GM12878 (cell line): ENCODE results near the gene EPM2AIP1. TPM values are rescaled to one million over a fixed set of nuclear protein-coding genes. Genes with fewer than 3 reads are reported as not detected.

Experiments
- ATAC-seq: fragments of 200-7000 bp; cut with Tn5 transposase; 3 replicates; pipeline ENCODE4 v1.9.1; 2020; ENCODE audit warnings: mild to moderate bottlenecking, moderate library complexity
- BruUV-seq: library from RNA; stranded (reverse); fragments of 400-500 nt; replicated peaks from 2 replicates; lab custom pipeline; 2021; lab: Mats Ljungman, UMichigan
- CTCF ChIA-PET: fragments of 300-600 bp; sonication (Branson Sonifier 250); formaldehyde crosslinking; extraction: SDS; loops from one replicate; lab custom pipeline; 2021; ENCODE audit warnings: inconsistent platforms; lab: Yijun Ruan, JAX
- POLR2A ChIA-PET: fragments of 350-600 bp; formaldehyde crosslinking; extraction: SDS; loops from one replicate; lab custom pipeline; 2021; ENCODE audit warnings: inconsistent platforms; lab: Charles Lee
- RAD21 ChIA-PET: fragments of 300-600 bp; sonication (Branson Sonifier 250); formaldehyde crosslinking; loops from one replicate; lab custom pipeline; 2023; ENCODE audit warnings: antibody characterized with exemption; ENCODE audit not compliant: unreplicated experiment; lab: Charles Lee
- SMC1A ChIA-PET: fragments of 300-600 bp; sonication (Branson Sonifier 250); formaldehyde crosslinking; loops from one replicate; lab custom pipeline; 2023; ENCODE audit not compliant: unreplicated experiment, uncharacterized antibody; lab: Charles Lee
- DNase-seq: peaks from one replicate; pipeline ENCODE4 v3.0.0-alpha.2; 2011; ENCODE audit warnings: low read depth, low spot score
- FAIRE-seq: peaks from 3 replicates; lab custom pipeline; 2011; peaks lifted over from hg19 to GRCh38; lab: Jason Lieb, UNC
- H2AFZ ChIP-seq: 2 replicates; pipeline ENCODE4 v1.6.0; 2011; ENCODE audit warnings: low read depth, low read length, control low read depth; ENCODE audit not compliant: control insufficient read depth
- H3K27ac ChIP-seq: 2 replicates; pipeline ENCODE4 v1.5.1; 2011; ENCODE audit warnings: control low read depth; ENCODE audit not compliant: control insufficient read depth, insufficient read depth
- H3K27me3 ChIP-seq, 2 experiments: replicated peaks in 1 of 2; 2 replicates each; pipeline versions ENCODE4 v1.6.0 to v1.6.1; 2011; ENCODE audit warnings: low read length in 1 of 2; ENCODE audit not compliant: control insufficient read depth in 2 of 2, insufficient read depth in 2 of 2
- H3K36me3 ChIP-seq, 2 experiments: 2 replicates each; pipeline ENCODE4 v1.5.1; 2011; ENCODE audit warnings: low read length in 1 of 2; ENCODE audit not compliant: control insufficient read depth in 2 of 2, insufficient read depth in 2 of 2
- H3K4me1 ChIP-seq: 2 replicates; pipeline ENCODE4 v1.6.1; 2011; ENCODE audit warnings: mild to moderate bottlenecking, low read length, moderate library complexity, mixed read lengths; ENCODE audit not compliant: control insufficient read depth, insufficient read depth
- H3K4me2 ChIP-seq: 2 replicates; pipeline ENCODE4 v1.6.0; 2011; ENCODE audit warnings: control low read depth; ENCODE audit not compliant: control insufficient read depth, insufficient read depth
- H3K4me3 ChIP-seq: fragments of 200-600 bp; sonication (generic); 2 replicates; pipeline ENCODE4 v1.5.1; 2016
- H3K79me2 ChIP-seq: 2 replicates; pipeline ENCODE4 v1.6.0; 2011; ENCODE audit warnings: low read length; ENCODE audit not compliant: control insufficient read depth, insufficient read depth
- H3K9ac ChIP-seq: 2 replicates; pipeline ENCODE4 v1.8.0; 2011; ENCODE audit warnings: low read length, control low read depth, mixed read lengths; ENCODE audit not compliant: control insufficient read depth, insufficient read depth
- H3K9me3 ChIP-seq: replicated peaks from 3 replicates; pipeline ENCODE4 v1.5.1; 2011; ENCODE audit warnings: mild to moderate bottlenecking, low read length; ENCODE audit not compliant: control insufficient read depth, insufficient read depth
- H4K20me1 ChIP-seq: 2 replicates; pipeline ENCODE4 v1.6.0; 2011; ENCODE audit not compliant: control insufficient read depth, insufficient read depth
- ATF2 ChIP-seq: IDR thresholded peaks from 2 replicates; pipeline ENCODE4 v1.6.1; 2012; ENCODE audit warnings: low read length, inconsistent platforms
- BHLHE40 ChIP-seq, 2 experiments: fragments of 450-650 bp in 1 of 2; IDR thresholded peaks; 2 replicates each; pipeline ENCODE4 v1.6.1; 2011 to 2017; ENCODE audit warnings: low read depth in 2 of 2, borderline replicate concordance in 1 of 2, improper control_type of control experiment in 1 of 2, low read length in 1 of 2, mild to moderate bottlenecking in 1 of 2
- CBX3 ChIP-seq: fragments of 200-600 bp; sonication (generic); IDR thresholded peaks from 2 replicates; pipeline ENCODE4 v1.6.1; 2016; ENCODE audit warnings: low read depth, borderline replicate concordance
- EGR1 ChIP-seq, 2 experiments: IDR thresholded peaks; 1 replicate in 1 of 2; 2 replicates in 1 of 2; pipeline ENCODE4 v1.6.1; 2011 to 2012; ENCODE audit warnings: low read depth in 2 of 2, low read length in 2 of 2, borderline replicate concordance in 1 of 2, mild to moderate bottlenecking in 1 of 2, moderate library complexity in 1 of 2
- IRF4 ChIP-seq: IDR thresholded peaks from 2 replicates; pipeline ENCODE4 v1.6.1; 2011; ENCODE audit warnings: low read depth, low read length
- MTA3 ChIP-seq: IDR thresholded peaks from 2 replicates; pipeline ENCODE4 v1.6.1; 2012; ENCODE audit warnings: low read length, inconsistent platforms, borderline replicate concordance
- NR2F1 ChIP-seq: fragments of 450-650 bp; conservative IDR thresholded peaks from 2 replicates; pipeline ENCODE4 v1.6.1; 2017; ENCODE audit warnings: mild to moderate bottlenecking
- RBBP5 ChIP-seq: fragments of 200-600 bp; sonication (generic); conservative IDR thresholded peaks from 2 replicates; pipeline ENCODE4 v1.6.1; 2016
- TCF12 ChIP-seq: IDR thresholded peaks from 2 replicates; pipeline ENCODE4 v1.6.1; 2011; ENCODE audit warnings: low read depth, mild to moderate bottlenecking, low read length
- YBX1 ChIP-seq: fragments of 450-650 bp; IDR thresholded peaks from 2 replicates; pipeline ENCODE4 v1.6.1; 2016; ENCODE audit warnings: antibody characterized with exemption
- WGBS: methylation state at CpG from one replicate; pipeline ENCODE4 v1.1.6; 2016; ENCODE audit warnings: low lambda C conversion rate; ENCODE audit not compliant: insufficient replicate concordance, insufficient coverage; ENCODE audit errors: missing lambda C conversion rate; 5-methylcytosine and 5-hydroxymethylcytosine counted together
- in situ Hi-C: fragments of 300-500 bp; cut with MboI; formaldehyde crosslinking; loops from 9 replicates; pipeline ENCODE4 v1.14.3; 2018; ENCODE audit warnings: mixed read lengths
- intact Hi-C: fragments of 100-400 bp; cut with micrococcal nuclease; formaldehyde crosslinking; loops from one replicate; pipeline ENCODE4 v1.14.2; 2022; ENCODE audit not compliant: unreplicated experiment
- polyA plus RNA-seq, 11 experiments: library from polyadenylated mRNA; depleted of rRNA in 4 of 11; unstranded in 6 of 11; stranded (reverse) in 5 of 11; fragments of >200 nt; fragmentation: Nextera tagmentation in 4 of 11; fragmentation: Illumina TruSeq in 1 of 11; extraction: Ambion mirVana in 4 of 11; extraction: Trizol in 1 of 11; gene quantifications; 1 replicate in 1 of 11; 2 replicates in 10 of 11; pipeline versions ENCODE4 v1.2.1 to v1.2.3, GENCODE V29; 2011 to 2016; ENCODE audit warnings: inconsistent platforms in 2 of 11, missing spikeins in 2 of 11, low read depth in 1 of 11
- total RNA-seq, 4 experiments: library from RNA; depleted of rRNA in 3 of 4; stranded (reverse); fragments of >200 nt in 3 of 4; fragmentation: Illumina TruSeq in 1 of 4; extraction: Trizol in 1 of 4; gene quantifications; 2 replicates each; pipeline versions ENCODE4 v1.2.1 to v1.2.3, GENCODE V29; 2013 to 2021
- TF ChIP-seq, protein P1 (sequence below): fragments of 450-650 bp; formaldehyde crosslinking; IDR thresholded peaks from 2 replicates; pipeline ENCODE4 v1.4.0; 2020; ENCODE audit warnings: mild to moderate bottlenecking, moderate library complexity
- TF ChIP-seq, protein P2 (sequence below): fragments of 450-650 bp; IDR thresholded peaks from 2 replicates; pipeline ENCODE4 v1.6.1; 2016; ENCODE audit warnings: mild to moderate bottlenecking, moderate library complexity, borderline replicate concordance
- TF ChIP-seq, protein P3 (sequence below): fragments of 450-650 bp; IDR thresholded peaks from 2 replicates; pipeline ENCODE4 v1.6.1; 2014; ENCODE audit warnings: mild to moderate bottlenecking

EPM2AIP1 gene
- total and polyA plus RNA-seq, 10 of the 15 experiments (the other 5 are each of a cell fraction or from before 2014, with no cell fraction given), result 5.5 to 31.9 (median 21.8) TPM

GRCh38 chr3:36972163-36972562 lies 20.8 kb downstream of the EPM2AIP1 start:
- H3K27me3 ChIP-seq, result no peaks in the 10 kb centered on the region
- H3K9ac ChIP-seq, result no peak overlapping the region
- no peak overlapping the region for H3K4me3 ChIP-seq
- no peaks in the 10 kb centered on the region for H4K20me1 ChIP-seq
- H3K9me3 ChIP-seq, result no peaks in the 10 kb centered on the region
- H3K36me3 ChIP-seq, result no peaks in the 10 kb centered on the region
- no peak overlapping the region for H3K4me2 ChIP-seq
- ChIA-PET RAD21 (no interaction called here), POLR2A (no interaction called here), SMC1A (interaction anchor here (1.1 to 5.1 kb wide), 3 partner anchors 14 to 18 kb away, joined by 3 to 34 read pairs (median 8); no protein-coding TSS in a partner anchor), CTCF (interaction anchor here (3.0 kb wide), 1 partner anchor 14 kb away, joined by 14 read pairs; no protein-coding TSS in a partner anchor)
- intact Hi-C loops, result no loop called here
- H3K79me2 ChIP-seq, result no peaks in the 10 kb centered on the region
- DNase-seq, result no peak
- peaks cover 9% of the 10 kb centered on the region for H3K4me1 ChIP-seq
- H2AFZ ChIP-seq, result no peak overlapping the region
- H3K27ac ChIP-seq, result no peak overlapping the region
- in situ Hi-C loops, result no loop called here
- no peak for ATAC-seq
- no TSS peak for BruUV-seq
- 97% methylated on average over 2 of the region's 2 CpGs for WGBS
- FAIRE-seq, result no peak
- TF ChIP-seq RBBP5 (no peak), TCF12 (no peak), EGR1 (IDR thresholded peaks at IDR 0.05; ENCODE audit: borderline replicate concordance in 1 of 2, low read depth in 2 of 2, low read length in 2 of 2) (no peak), ATF2 (no peak), IRF4 (no peak), NR2F1 (no peak), BHLHE40 (IDR thresholded peaks at IDR 0.05; ENCODE audit: borderline replicate concordance in 1 of 2, low read depth in 2 of 2, low read length in 1 of 2) (no peak), MTA3 (no peak), YBX1 (no peak), CBX3 (no peak)
- TF ChIP-seq, protein P1, sequence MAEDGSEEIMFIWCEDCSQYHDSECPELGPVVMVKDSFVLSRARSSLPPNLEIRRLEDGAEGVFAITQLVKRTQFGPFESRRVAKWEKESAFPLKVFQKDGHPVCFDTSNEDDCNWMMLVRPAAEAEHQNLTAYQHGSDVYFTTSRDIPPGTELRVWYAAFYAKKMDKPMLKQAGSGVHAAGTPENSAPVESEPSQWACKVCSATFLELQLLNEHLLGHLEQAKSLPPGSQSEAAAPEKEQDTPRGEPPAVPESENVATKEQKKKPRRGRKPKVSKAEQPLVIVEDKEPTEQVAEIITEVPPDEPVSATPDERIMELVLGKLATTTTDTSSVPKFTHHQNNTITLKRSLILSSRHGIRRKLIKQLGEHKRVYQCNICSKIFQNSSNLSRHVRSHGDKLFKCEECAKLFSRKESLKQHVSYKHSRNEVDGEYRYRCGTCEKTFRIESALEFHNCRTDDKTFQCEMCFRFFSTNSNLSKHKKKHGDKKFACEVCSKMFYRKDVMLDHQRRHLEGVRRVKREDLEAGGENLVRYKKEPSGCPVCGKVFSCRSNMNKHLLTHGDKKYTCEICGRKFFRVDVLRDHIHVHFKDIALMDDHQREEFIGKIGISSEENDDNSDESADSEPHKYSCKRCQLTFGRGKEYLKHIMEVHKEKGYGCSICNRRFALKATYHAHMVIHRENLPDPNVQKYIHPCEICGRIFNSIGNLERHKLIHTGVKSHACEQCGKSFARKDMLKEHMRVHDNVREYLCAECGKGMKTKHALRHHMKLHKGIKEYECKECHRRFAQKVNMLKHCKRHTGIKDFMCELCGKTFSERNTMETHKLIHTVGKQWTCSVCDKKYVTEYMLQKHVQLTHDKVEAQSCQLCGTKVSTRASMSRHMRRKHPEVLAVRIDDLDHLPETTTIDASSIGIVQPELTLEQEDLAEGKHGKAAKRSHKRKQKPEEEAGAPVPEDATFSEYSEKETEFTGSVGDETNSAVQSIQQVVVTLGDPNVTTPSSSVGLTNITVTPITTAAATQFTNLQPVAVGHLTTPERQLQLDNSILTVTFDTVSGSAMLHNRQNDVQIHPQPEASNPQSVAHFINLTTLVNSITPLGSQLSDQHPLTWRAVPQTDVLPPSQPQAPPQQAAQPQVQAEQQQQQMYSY, result no peak
- TF ChIP-seq, protein P2, sequence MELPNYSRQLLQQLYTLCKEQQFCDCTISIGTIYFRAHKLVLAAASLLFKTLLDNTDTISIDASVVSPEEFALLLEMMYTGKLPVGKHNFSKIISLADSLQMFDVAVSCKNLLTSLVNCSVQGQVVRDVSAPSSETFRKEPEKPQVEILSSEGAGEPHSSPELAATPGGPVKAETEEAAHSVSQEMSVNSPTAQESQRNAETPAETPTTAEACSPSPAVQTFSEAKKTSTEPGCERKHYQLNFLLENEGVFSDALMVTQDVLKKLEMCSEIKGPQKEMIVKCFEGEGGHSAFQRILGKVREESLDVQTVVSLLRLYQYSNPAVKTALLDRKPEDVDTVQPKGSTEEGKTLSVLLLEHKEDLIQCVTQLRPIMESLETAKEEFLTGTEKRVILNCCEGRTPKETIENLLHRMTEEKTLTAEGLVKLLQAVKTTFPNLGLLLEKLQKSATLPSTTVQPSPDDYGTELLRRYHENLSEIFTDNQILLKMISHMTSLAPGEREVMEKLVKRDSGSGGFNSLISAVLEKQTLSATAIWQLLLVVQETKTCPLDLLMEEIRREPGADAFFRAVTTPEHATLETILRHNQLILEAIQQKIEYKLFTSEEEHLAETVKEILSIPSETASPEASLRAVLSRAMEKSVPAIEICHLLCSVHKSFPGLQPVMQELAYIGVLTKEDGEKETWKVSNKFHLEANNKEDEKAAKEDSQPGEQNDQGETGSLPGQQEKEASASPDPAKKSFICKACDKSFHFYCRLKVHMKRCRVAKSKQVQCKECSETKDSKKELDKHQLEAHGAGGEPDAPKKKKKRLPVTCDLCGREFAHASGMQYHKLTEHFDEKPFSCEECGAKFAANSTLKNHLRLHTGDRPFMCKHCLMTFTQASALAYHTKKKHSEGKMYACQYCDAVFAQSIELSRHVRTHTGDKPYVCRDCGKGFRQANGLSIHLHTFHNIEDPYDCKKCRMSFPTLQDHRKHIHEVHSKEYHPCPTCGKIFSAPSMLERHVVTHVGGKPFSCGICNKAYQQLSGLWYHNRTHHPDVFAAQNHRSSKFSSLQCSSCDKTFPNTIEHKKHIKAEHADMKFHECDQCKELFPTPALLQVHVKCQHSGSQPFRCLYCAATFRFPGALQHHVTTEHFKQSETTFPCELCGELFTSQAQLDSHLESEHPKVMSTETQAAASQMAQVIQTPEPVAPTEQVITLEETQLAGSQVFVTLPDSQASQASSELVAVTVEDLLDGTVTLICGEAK, result no peak
- TF ChIP-seq, protein P3, sequence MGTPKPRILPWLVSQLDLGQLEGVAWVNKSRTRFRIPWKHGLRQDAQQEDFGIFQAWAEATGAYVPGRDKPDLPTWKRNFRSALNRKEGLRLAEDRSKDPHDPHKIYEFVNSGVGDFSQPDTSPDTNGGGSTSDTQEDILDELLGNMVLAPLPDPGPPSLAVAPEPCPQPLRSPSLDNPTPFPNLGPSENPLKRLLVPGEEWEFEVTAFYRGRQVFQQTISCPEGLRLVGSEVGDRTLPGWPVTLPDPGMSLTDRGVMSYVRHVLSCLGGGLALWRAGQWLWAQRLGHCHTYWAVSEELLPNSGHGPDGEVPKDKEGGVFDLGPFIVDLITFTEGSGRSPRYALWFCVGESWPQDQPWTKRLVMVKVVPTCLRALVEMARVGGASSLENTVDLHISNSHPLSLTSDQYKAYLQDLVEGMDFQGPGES, result no peak
